ENCODE measurements around the gene KRT33B. TPM values are rescaled to one million over a fixed set of nuclear protein-coding genes. Genes with fewer than 3 reads are reported as not detected.

Gene KRT33B
- polyA plus RNA-seq, 1 donor from 2014 or later, result not detected

DNA sequence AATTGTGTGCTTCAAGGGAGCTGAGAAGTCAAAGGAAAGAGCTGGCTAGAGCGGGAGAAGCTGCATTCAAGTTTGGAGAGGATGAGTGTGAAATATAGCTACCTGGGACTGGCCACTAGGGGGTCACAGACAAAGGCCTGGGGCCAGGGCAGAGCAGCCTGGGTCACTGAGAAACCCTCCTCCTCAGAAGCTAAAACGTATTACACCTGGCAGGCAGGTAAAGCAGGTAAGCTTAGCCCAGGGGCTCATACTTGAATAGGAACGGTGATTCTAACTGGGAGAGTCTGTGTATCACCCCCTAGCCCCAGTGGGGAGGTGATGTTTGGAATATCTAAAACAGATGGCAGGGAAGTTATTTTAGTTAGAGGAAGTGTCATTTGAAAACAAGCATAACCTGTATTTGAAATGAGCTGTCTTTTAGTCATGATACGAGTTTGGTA, 48.0 kb upstream of the KRT33B start:
- no peaks in the 10 kb centered on the region for H3K27me3 ChIP-seq (ENCODE audit: insufficient read depth, low read depth, low read length)
- H3K27ac ChIP-seq (ENCODE audit: low read length), result no peak overlapping the region
- H3K4me3 ChIP-seq (ENCODE audit: low read length), result no peak overlapping the region
- TF ChIP-seq, protein P1, sequence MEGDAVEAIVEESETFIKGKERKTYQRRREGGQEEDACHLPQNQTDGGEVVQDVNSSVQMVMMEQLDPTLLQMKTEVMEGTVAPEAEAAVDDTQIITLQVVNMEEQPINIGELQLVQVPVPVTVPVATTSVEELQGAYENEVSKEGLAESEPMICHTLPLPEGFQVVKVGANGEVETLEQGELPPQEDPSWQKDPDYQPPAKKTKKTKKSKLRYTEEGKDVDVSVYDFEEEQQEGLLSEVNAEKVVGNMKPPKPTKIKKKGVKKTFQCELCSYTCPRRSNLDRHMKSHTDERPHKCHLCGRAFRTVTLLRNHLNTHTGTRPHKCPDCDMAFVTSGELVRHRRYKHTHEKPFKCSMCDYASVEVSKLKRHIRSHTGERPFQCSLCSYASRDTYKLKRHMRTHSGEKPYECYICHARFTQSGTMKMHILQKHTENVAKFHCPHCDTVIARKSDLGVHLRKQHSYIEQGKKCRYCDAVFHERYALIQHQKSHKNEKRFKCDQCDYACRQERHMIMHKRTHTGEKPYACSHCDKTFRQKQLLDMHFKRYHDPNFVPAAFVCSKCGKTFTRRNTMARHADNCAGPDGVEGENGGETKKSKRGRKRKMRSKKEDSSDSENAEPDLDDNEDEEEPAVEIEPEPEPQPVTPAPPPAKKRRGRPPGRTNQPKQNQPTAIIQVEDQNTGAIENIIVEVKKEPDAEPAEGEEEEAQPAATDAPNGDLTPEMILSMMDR (IDR thresholded peaks at IDR 0.05; ENCODE audit: poor library complexity, severe bottlenecking), result no peak
- TF ChIP-seq EP300 (conservative IDR thresholded peaks at IDR 0.05; ENCODE audit: poor library complexity, severe bottlenecking) (no peak), TAF1 (IDR thresholded peaks at IDR 0.05; ENCODE audit: low read depth) (no peak), SMC3 (conservative IDR thresholded peaks at IDR 0.05; ENCODE audit: poor library complexity) (no peak), RAD21 (conservative IDR thresholded peaks at IDR 0.05) (no peak), MXI1 (conservative IDR thresholded peaks at IDR 0.05; ENCODE audit: poor library complexity, severe bottlenecking) (no peak), POLR2AphosphoS5 (IDR thresholded peaks at IDR 0.05) (no peak), EZH2 (IDR thresholded peaks at IDR 0.05; ENCODE audit: borderline replicate concordance, insufficient read depth, low read length, poor library complexity, severe bottlenecking) (no peak)
- TF ChIP-seq, protein P2, sequence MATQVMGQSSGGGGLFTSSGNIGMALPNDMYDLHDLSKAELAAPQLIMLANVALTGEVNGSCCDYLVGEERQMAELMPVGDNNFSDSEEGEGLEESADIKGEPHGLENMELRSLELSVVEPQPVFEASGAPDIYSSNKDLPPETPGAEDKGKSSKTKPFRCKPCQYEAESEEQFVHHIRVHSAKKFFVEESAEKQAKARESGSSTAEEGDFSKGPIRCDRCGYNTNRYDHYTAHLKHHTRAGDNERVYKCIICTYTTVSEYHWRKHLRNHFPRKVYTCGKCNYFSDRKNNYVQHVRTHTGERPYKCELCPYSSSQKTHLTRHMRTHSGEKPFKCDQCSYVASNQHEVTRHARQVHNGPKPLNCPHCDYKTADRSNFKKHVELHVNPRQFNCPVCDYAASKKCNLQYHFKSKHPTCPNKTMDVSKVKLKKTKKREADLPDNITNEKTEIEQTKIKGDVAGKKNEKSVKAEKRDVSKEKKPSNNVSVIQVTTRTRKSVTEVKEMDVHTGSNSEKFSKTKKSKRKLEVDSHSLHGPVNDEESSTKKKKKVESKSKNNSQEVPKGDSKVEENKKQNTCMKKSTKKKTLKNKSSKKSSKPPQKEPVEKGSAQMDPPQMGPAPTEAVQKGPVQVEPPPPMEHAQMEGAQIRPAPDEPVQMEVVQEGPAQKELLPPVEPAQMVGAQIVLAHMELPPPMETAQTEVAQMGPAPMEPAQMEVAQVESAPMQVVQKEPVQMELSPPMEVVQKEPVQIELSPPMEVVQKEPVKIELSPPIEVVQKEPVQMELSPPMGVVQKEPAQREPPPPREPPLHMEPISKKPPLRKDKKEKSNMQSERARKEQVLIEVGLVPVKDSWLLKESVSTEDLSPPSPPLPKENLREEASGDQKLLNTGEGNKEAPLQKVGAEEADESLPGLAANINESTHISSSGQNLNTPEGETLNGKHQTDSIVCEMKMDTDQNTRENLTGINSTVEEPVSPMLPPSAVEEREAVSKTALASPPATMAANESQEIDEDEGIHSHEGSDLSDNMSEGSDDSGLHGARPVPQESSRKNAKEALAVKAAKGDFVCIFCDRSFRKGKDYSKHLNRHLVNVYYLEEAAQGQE (IDR thresholded peaks at IDR 0.05; ENCODE audit: borderline replicate concordance), result no peak
- H3F3A ChIP-seq (ENCODE audit: insufficient read depth, low read length, poor library complexity, severe bottlenecking), result no peaks in the 10 kb centered on the region
- no peaks in the 10 kb centered on the region for H3K9me3 ChIP-seq (ENCODE audit: low read length)
- no peak overlapping the region for H2AFZ ChIP-seq (ENCODE audit: low read depth, low read length)
- H3K36me3 ChIP-seq (ENCODE audit: insufficient read depth, low read length), result no peaks in the 10 kb centered on the region
- no peaks in the 10 kb centered on the region for H3K79me2 ChIP-seq (replicated peaks; ENCODE audit: insufficient read depth, low read length)
- H3K9ac ChIP-seq (ENCODE audit: low read length), result no peak overlapping the region
- H3K4me2 ChIP-seq (ENCODE audit: low read length), result no peak overlapping the region
- H3K9me2 ChIP-seq (ENCODE audit: insufficient read depth, low read length), result no peaks in the 10 kb centered on the region
- no peaks in the 10 kb centered on the region for H4K20me1 ChIP-seq (ENCODE audit: insufficient read depth)

DNA sequence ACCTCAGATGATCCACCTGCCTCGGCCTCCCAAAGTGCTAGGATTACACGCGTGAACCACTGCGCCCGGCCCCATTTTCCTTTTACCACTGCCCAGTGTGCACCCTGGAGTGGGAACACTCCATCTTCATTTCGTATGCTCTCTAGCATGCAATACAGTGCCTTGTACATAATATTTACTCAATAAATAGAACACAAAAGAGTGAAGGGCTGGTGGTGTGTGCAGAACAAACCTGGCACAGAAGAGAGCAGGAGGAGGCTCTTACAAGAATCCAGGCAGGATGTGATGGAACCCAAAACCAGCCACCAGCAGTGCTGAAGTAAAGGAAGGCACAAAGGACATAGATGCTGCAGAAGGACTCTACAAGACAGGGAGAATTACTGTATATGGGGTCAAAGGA, 47.5 kb upstream of the KRT33B start:
- Histone ChIP-seq H3K36me3 (ENCODE audit: insufficient read depth, low read length) (no peaks in the 10 kb centered on the region), H3K9me2 (ENCODE audit: insufficient read depth, low read length) (no peaks in the 10 kb centered on the region), H3K4me2 (ENCODE audit: low read length) (no peak overlapping the region), H3K27me3 (ENCODE audit: insufficient read depth, low read depth, low read length) (no peaks in the 10 kb centered on the region), H3F3A (ENCODE audit: insufficient read depth, low read length, poor library complexity, severe bottlenecking) (no peaks in the 10 kb centered on the region), H2AFZ (ENCODE audit: low read depth, low read length) (no peak overlapping the region), H3K4me3 (ENCODE audit: low read length) (no peak overlapping the region), H4K20me1 (ENCODE audit: insufficient read depth) (no peaks in the 10 kb centered on the region), H3K79me2 (replicated peaks; ENCODE audit: insufficient read depth, low read length) (no peaks in the 10 kb centered on the region), H3K9me3 (ENCODE audit: low read length) (no peaks in the 10 kb centered on the region), H3K9ac (ENCODE audit: low read length) (no peak overlapping the region), H3K27ac (ENCODE audit: low read length) (no peak overlapping the region)
- TF ChIP-seq, protein P1 (IDR thresholded peaks at IDR 0.05; ENCODE audit: poor library complexity, severe bottlenecking), result no peak
- TF ChIP-seq RAD21 (conservative IDR thresholded peaks at IDR 0.05), result no peak
- no peak for TF ChIP-seq EZH2 (IDR thresholded peaks at IDR 0.05; ENCODE audit: borderline replicate concordance, insufficient read depth, low read length, poor library complexity, severe bottlenecking)
- TF ChIP-seq POLR2AphosphoS5 (IDR thresholded peaks at IDR 0.05), result no peak
- TF ChIP-seq TAF1 (IDR thresholded peaks at IDR 0.05; ENCODE audit: low read depth), result no peak
- TF ChIP-seq, protein P2 (IDR thresholded peaks at IDR 0.05; ENCODE audit: borderline replicate concordance), result no peak
- no peak for TF ChIP-seq SMC3 (conservative IDR thresholded peaks at IDR 0.05; ENCODE audit: poor library complexity)
- no peak for TF ChIP-seq EP300 (conservative IDR thresholded peaks at IDR 0.05; ENCODE audit: poor library complexity, severe bottlenecking)
- TF ChIP-seq MXI1 (conservative IDR thresholded peaks at IDR 0.05; ENCODE audit: poor library complexity, severe bottlenecking), result no peak
